ENCODE results near the gene WDR43.

Gene WDR43

DNA sequence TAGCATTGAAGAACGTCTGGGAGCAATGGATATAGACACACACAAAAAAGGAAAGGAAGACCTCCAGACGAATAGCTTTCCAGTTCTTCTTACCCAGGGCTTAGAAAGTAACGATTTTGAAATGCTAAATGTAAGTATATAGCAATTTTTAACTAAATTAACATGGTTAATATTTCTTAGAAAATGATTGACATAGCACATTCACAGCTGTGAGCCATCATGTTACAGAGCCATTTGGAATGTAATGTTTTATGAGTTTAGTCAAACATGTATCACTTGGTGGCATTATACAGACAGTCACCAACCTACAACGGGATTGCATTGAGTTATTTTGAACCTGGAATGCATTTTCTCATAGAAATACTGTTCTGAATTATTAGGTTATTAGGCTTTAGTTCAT is 35.1 kb downstream of the WDR43 start:
- Histone ChIP-seq H3K4me2 (ENCODE audit: low read length) (no peak overlapping the region), H3K9me3 (ENCODE audit: control insufficient read depth, insufficient read depth, low read length) (no peaks in the 10 kb centered on the region), H3K36me3 (ENCODE audit: control insufficient read depth, low read length) (peaks cover 99% of the 10 kb centered on the region), H3K4me1 (ENCODE audit: control insufficient read depth, low read length) (no peaks in the 10 kb centered on the region), H4K20me1 (ENCODE audit: control insufficient read depth, insufficient read depth, low read depth, low read length) (no peaks in the 10 kb centered on the region), H3K79me2 (ENCODE audit: control insufficient read depth, low read length) (peaks cover 51% of the 10 kb centered on the region), H3K27me3 (ENCODE audit: control insufficient read depth, low read length) (no peaks in the 10 kb centered on the region), H3K9me2 (replicated peaks; ENCODE audit: control insufficient read depth, low read length) (no peaks in the 10 kb centered on the region), H3F3A (ENCODE audit: control insufficient read depth, insufficient read depth) (peaks cover 16% of the 10 kb centered on the region; the same call in 1 of the 2 replicates), H3K4me3 (ENCODE audit: low read length) (no peak overlapping the region), H3K27ac (ENCODE audit: low read depth, low read length) (no peak overlapping the region)
- TF ChIP-seq EZH2phosphoT487 (IDR thresholded peaks at IDR 0.05; ENCODE audit: borderline replicate concordance, low read length): no peak
- TF ChIP-seq CTCF (IDR thresholded peaks at IDR 0.05; ENCODE audit: low read depth, low read length, poor library complexity, severe bottlenecking): no peak

GRCh38 chr2:28930205-28930604 is 35.7 kb downstream of the WDR43 start:
- H4K20me1 ChIP-seq (ENCODE audit: control insufficient read depth, insufficient read depth, low read depth, low read length): no peaks in the 10 kb centered on the region
- no peaks in the 10 kb centered on the region for H3K9me3 ChIP-seq (ENCODE audit: control insufficient read depth, insufficient read depth, low read length)
- no peak overlapping the region for H3K27ac ChIP-seq (ENCODE audit: low read depth, low read length)
- H3K4me1 ChIP-seq (ENCODE audit: control insufficient read depth, low read length): no peaks in the 10 kb centered on the region
- H3F3A ChIP-seq (ENCODE audit: control insufficient read depth, insufficient read depth): peaks cover 18% of the 10 kb centered on the region; the same call in 1 of the 2 replicates
- H3K27me3 ChIP-seq (ENCODE audit: control insufficient read depth, low read length): no peaks in the 10 kb centered on the region
- TF ChIP-seq CTCF (IDR thresholded peaks at IDR 0.05; ENCODE audit: low read depth, low read length, poor library complexity, severe bottlenecking) (no peak), EZH2phosphoT487 (IDR thresholded peaks at IDR 0.05; ENCODE audit: borderline replicate concordance, low read length) (no peak)
- no peaks in the 10 kb centered on the region for H3K9me2 ChIP-seq (replicated peaks; ENCODE audit: control insufficient read depth, low read length)
- H3K4me2 ChIP-seq (ENCODE audit: low read length): no peak overlapping the region
- H3K79me2 ChIP-seq (ENCODE audit: control insufficient read depth, low read length): peaks cover 50% of the 10 kb centered on the region
- H3K36me3 ChIP-seq (ENCODE audit: control insufficient read depth, low read length): peaks cover 100% of the 10 kb centered on the region
- H3K4me3 ChIP-seq (ENCODE audit: low read length): no peak overlapping the region

- no peak overlapping the region for H3K4me2 ChIP-seq (ENCODE audit: low read length)
- no peaks in the 10 kb centered on the region for H3K27me3 ChIP-seq (ENCODE audit: control insufficient read depth, low read length)
- peaks cover 30% of the 10 kb centered on the region for H3K79me2 ChIP-seq (ENCODE audit: control insufficient read depth, low read length)
- H4K20me1 ChIP-seq (ENCODE audit: control insufficient read depth, insufficient read depth, low read depth, low read length): no peaks in the 10 kb centered on the region
- peaks cover 99% of the 10 kb centered on the region for H3K36me3 ChIP-seq (ENCODE audit: control insufficient read depth, low read length)
- H3K4me1 ChIP-seq (ENCODE audit: control insufficient read depth, low read length): no peaks in the 10 kb centered on the region
- no peaks in the 10 kb centered on the region for H3K9me2 ChIP-seq (replicated peaks; ENCODE audit: control insufficient read depth, low read length)
- no peak overlapping the region for H3K27ac ChIP-seq (ENCODE audit: low read depth, low read length)
- TF ChIP-seq EZH2phosphoT487 (IDR thresholded peaks at IDR 0.05; ENCODE audit: borderline replicate concordance, low read length): no peak
- TF ChIP-seq CTCF (IDR thresholded peaks at IDR 0.05; ENCODE audit: low read depth, low read length, poor library complexity, severe bottlenecking): no peak
- 0 out of 2 replicates have a peak, but pooled peaks cover 5% of the 10 kb centered on the region for H3F3A ChIP-seq (ENCODE audit: control insufficient read depth, insufficient read depth)
- H3K9me3 ChIP-seq (ENCODE audit: control insufficient read depth, insufficient read depth, low read length): no peaks in the 10 kb centered on the region
- H3K4me3 ChIP-seq (ENCODE audit: low read length): no peak overlapping the region
These were observed 40.3 kb downstream of the WDR43 start for GRCh38 chr2:28934769-28935168.
